K562 (cell line): ENCODE results near the gene IRAK4. TPM values are rescaled to one million over a fixed set of nuclear protein-coding genes. Genes with fewer than 3 reads are reported as not detected.
A peak's percentile ranks its signal among the peaks of the same experiment; 100 is the strongest.

ENCODE experiments used
- CREM ChIP-seq: IDR thresholded peaks from 2 replicates; pipeline ENCODE4 v1.6.1; 2014; ENCODE audit warnings: antibody characterized with exemption, low read depth
- EGR1 ChIP-seq: fragments of 450-650 bp; conservative IDR thresholded peaks from 2 replicates; pipeline ENCODE4 v1.6.1; 2017; ENCODE audit warnings: mild to moderate bottlenecking
- EP400 ChIP-seq: fragments of 450-650 bp; IDR thresholded peaks from 2 replicates; pipeline ENCODE4 v1.6.1; 2017; ENCODE audit warnings: antibody characterized with exemption, mild to moderate bottlenecking, moderate library complexity
- ETS1 ChIP-seq: conservative IDR thresholded peaks from 2 replicates; pipeline ENCODE4 v1.6.1; 2011; ENCODE audit warnings: low read depth, mild to moderate bottlenecking, low read length; ENCODE audit not compliant: control insufficient read depth
- FIP1L1 ChIP-seq: fragments of 200-400 bp; formaldehyde crosslinking; IDR thresholded peaks from 2 replicates; pipeline ENCODE4 v1.6.1; 2018; ENCODE audit warnings: mild to moderate bottlenecking, low read depth, low read length; ENCODE audit not compliant: poor library complexity, severe bottlenecking
- HCFC1 ChIP-seq: IDR thresholded peaks from 2 replicates; pipeline ENCODE4 v1.6.1; 2012; ENCODE audit warnings: low read depth, low read length, improper control_type of control experiment
- NFE2 ChIP-seq: IDR thresholded peaks from 2 replicates; pipeline ENCODE4 v1.6.1; 2014; ENCODE audit warnings: antibody characterized with exemption, low read depth
- PHF8 ChIP-seq: fragments of 200-600 bp; sonication (generic); IDR thresholded peaks from 2 replicates; pipeline ENCODE4 v1.6.1; 2012; ENCODE audit warnings: mixed run types, mild to moderate bottlenecking, inconsistent platforms, low read length, moderate library complexity, borderline replicate concordance
- POLR2G ChIP-seq: fragments of 200-400 bp; formaldehyde crosslinking; IDR thresholded peaks from 2 replicates; pipeline ENCODE4 v1.6.1; 2017; ENCODE audit warnings: low read depth, mild to moderate bottlenecking, antibody characterized with exemption, low read length, moderate library complexity
- RAD21 ChIP-seq, 2 experiments: fragments of 250-450 bp in 1 of 2; fragments of 450-650 bp in 1 of 2; sonication (Bioruptor Pico) in 1 of 2; formaldehyde crosslinking in 1 of 2; IDR thresholded peaks in 1 of 2; conservative IDR thresholded peaks in 1 of 2; 2 replicates each; pipeline versions ENCODE4 v1.4.0 to v1.8.0; 2020 to 2022; ENCODE audit warnings: mild to moderate bottlenecking in 2 of 2, moderate library complexity in 1 of 2
- SFPQ ChIP-seq: fragments of 200-400 bp; formaldehyde crosslinking; IDR thresholded peaks from 2 replicates; pipeline ENCODE4 v1.6.1; 2017; ENCODE audit warnings: mild to moderate bottlenecking, low read depth, low read length, moderate library complexity
- SIN3B ChIP-seq: fragments of 450-650 bp; IDR thresholded peaks from 2 replicates; pipeline ENCODE4 v1.6.1; 2017; ENCODE audit warnings: low read depth, mild to moderate bottlenecking, moderate library complexity
- STAT5A ChIP-seq: IDR thresholded peaks from 2 replicates; pipeline ENCODE4 v1.6.1; 2012; ENCODE audit warnings: low read length, inconsistent platforms, borderline replicate concordance
- TSC22D4 ChIP-seq: fragments of 450-650 bp; IDR thresholded peaks from 2 replicates; pipeline ENCODE4 v1.6.1; 2016; ENCODE audit warnings: missing genetic modification characterization, missing biosample characterization, control low read depth
- ZBTB33 ChIP-seq: sonication (generic); formaldehyde crosslinking; IDR thresholded peaks from 2 replicates; pipeline ENCODE4 v1.8.1; 2023; ENCODE audit warnings: mild to moderate bottlenecking, missing genetic modification reagents
- ZFX ChIP-seq: sonication (generic); formaldehyde crosslinking; IDR thresholded peaks from 2 replicates; pipeline ENCODE4 v1.8.0; 2022; ENCODE audit warnings: mild to moderate bottlenecking, missing genetic modification reagents, moderate library complexity
- ZNF551 ChIP-seq: fragments of 250-450 bp; sonication (Bioruptor Pico); IDR thresholded peaks from 2 replicates; pipeline ENCODE4 v1.5.0; 2021; ENCODE audit warnings: mild to moderate bottlenecking, moderate library complexity
- ZNF583 ChIP-seq: fragments of 250-450 bp; sonication (Bioruptor Pico); IDR thresholded peaks from 2 replicates; pipeline ENCODE4 v1.4.0; 2020
- polyA plus RNA-seq, 8 experiments: library from polyadenylated mRNA; depleted of rRNA in 4 of 8; stranded (reverse) in 5 of 8; unstranded in 3 of 8; fragments of >200 nt; fragmentation: Nextera tagmentation in 2 of 8; fragmentation: Illumina TruSeq in 1 of 8; extraction: Ambion mirVana in 2 of 8; extraction: Trizol in 1 of 8; gene quantifications; 2 replicates each; pipeline versions ENCODE4 v1.2.1 to v1.2.3, GENCODE V29; 2011 to 2014; ENCODE audit warnings: inconsistent platforms in 1 of 8, missing spikeins in 1 of 8
- total RNA-seq, 7 experiments: library from RNA; depleted of rRNA in 6 of 7; stranded (reverse); fragments of >200 nt in 6 of 7; fragmentation: Illumina TruSeq in 2 of 7; extraction: Trizol in 2 of 7; gene quantifications; 2 replicates each; pipeline versions ENCODE4 v1.2.1 to v1.2.3, GENCODE V29; 2011 to 2021; ENCODE audit warnings: low replicate concordance in 1 of 7

Gene IRAK4
- total and polyA plus RNA-seq, 9 of the 15 experiments (the other 6 are each of a cell fraction or from before 2014, with no cell fraction given), result 10.8 to 34.5 (median 16.0) TPM

- TF ChIP-seq SFPQ (no peak), EGR1 (no peak), RAD21 (CRISPR knock-in tag; conservative IDR thresholded peaks at IDR 0.05 in 1 of 2, IDR thresholded peaks at IDR 0.05 in 1 of 2) (no peak), ZNF583 (CRISPR knock-in tag) (no peak; the same call in 1 of the 2 replicates), TSC22D4 (tag) (no peak), NFE2 (no peak), CREM (peak; percentile 11; the same call in 1 of the 2 replicates), ZFX (CRISPR knock-in tag) (peak; percentile 90), FIP1L1 (peak; percentile 51), STAT5A (no peak), ZBTB33 (peak; percentile 57; the same call in 1 of the 2 replicates), HCFC1 (no peak; the same call in 1 of the 2 replicates), EP400 (no peak), PHF8 (peak; percentile 75; the same call in 1 of the 2 replicates), SIN3B (peak; percentile 49; the same call in 1 of the 2 replicates), ZNF551 (CRISPR knock-in tag) (no peak), ETS1 (0 out of 2 replicates have a peak, but pooled peaks have one; percentile 20), POLR2G (peak; percentile 87)
Observed at GRCh38 chr12:43835656-43836474, 77.1 kb downstream of the IRAK4 start, which contains the start of gene TMEM117 (continued).
